GM12878 (cell line): ENCODE measurements around the gene C10orf71. TPM values are rescaled to one million over a fixed set of nuclear protein-coding genes. Genes with fewer than 3 reads are reported as not detected.
A peak's percentile ranks its signal among the peaks of the same experiment; 100 is the strongest.

Experiments
- ATAC-seq: fragments of 200-7000 bp; cut with Tn5 transposase; 3 replicates; pipeline ENCODE4 v1.9.1; 2020; ENCODE audit warnings: mild to moderate bottlenecking, moderate library complexity
- BruUV-seq: library from RNA; stranded (reverse); fragments of 400-500 nt; replicated peaks from 2 replicates; lab custom pipeline; 2021; lab: Mats Ljungman, UMichigan
- CTCF ChIA-PET: fragments of 300-600 bp; sonication (Branson Sonifier 250); formaldehyde crosslinking; extraction: SDS; loops from one replicate; lab custom pipeline; 2021; ENCODE audit warnings: inconsistent platforms; lab: Yijun Ruan, JAX
- POLR2A ChIA-PET: fragments of 350-600 bp; formaldehyde crosslinking; extraction: SDS; loops from one replicate; lab custom pipeline; 2021; ENCODE audit warnings: inconsistent platforms; lab: Charles Lee
- RAD21 ChIA-PET: fragments of 300-600 bp; sonication (Branson Sonifier 250); formaldehyde crosslinking; loops from one replicate; lab custom pipeline; 2023; ENCODE audit warnings: antibody characterized with exemption; ENCODE audit not compliant: unreplicated experiment; lab: Charles Lee
- SMC1A ChIA-PET: fragments of 300-600 bp; sonication (Branson Sonifier 250); formaldehyde crosslinking; loops from one replicate; lab custom pipeline; 2023; ENCODE audit not compliant: unreplicated experiment, uncharacterized antibody; lab: Charles Lee
- DNase-seq: peaks from one replicate; pipeline ENCODE4 v3.0.0-alpha.2; 2011; ENCODE audit warnings: low read depth, low spot score
- FAIRE-seq: peaks from 3 replicates; lab custom pipeline; 2011; peaks lifted over from hg19 to GRCh38; lab: Jason Lieb, UNC
- H2AFZ ChIP-seq: 2 replicates; pipeline ENCODE4 v1.6.0; 2011; ENCODE audit warnings: low read depth, low read length, control low read depth; ENCODE audit not compliant: control insufficient read depth
- H3K27ac ChIP-seq: 2 replicates; pipeline ENCODE4 v1.5.1; 2011; ENCODE audit warnings: control low read depth; ENCODE audit not compliant: control insufficient read depth, insufficient read depth
- H3K27me3 ChIP-seq, 2 experiments: replicated peaks in 1 of 2; 2 replicates each; pipeline versions ENCODE4 v1.6.0 to v1.6.1; 2011; ENCODE audit warnings: low read length in 1 of 2; ENCODE audit not compliant: control insufficient read depth in 2 of 2, insufficient read depth in 2 of 2
- H3K36me3 ChIP-seq, 2 experiments: 2 replicates each; pipeline ENCODE4 v1.5.1; 2011; ENCODE audit warnings: low read length in 1 of 2; ENCODE audit not compliant: control insufficient read depth in 2 of 2, insufficient read depth in 2 of 2
- H3K4me1 ChIP-seq: 2 replicates; pipeline ENCODE4 v1.6.1; 2011; ENCODE audit warnings: mild to moderate bottlenecking, low read length, moderate library complexity, mixed read lengths; ENCODE audit not compliant: control insufficient read depth, insufficient read depth
- H3K4me2 ChIP-seq: 2 replicates; pipeline ENCODE4 v1.6.0; 2011; ENCODE audit warnings: control low read depth; ENCODE audit not compliant: control insufficient read depth, insufficient read depth
- H3K4me3 ChIP-seq: fragments of 200-600 bp; sonication (generic); 2 replicates; pipeline ENCODE4 v1.5.1; 2016
- H3K79me2 ChIP-seq: 2 replicates; pipeline ENCODE4 v1.6.0; 2011; ENCODE audit warnings: low read length; ENCODE audit not compliant: control insufficient read depth, insufficient read depth
- H3K9ac ChIP-seq: 2 replicates; pipeline ENCODE4 v1.8.0; 2011; ENCODE audit warnings: low read length, control low read depth, mixed read lengths; ENCODE audit not compliant: control insufficient read depth, insufficient read depth
- H3K9me3 ChIP-seq: replicated peaks from 3 replicates; pipeline ENCODE4 v1.5.1; 2011; ENCODE audit warnings: mild to moderate bottlenecking, low read length; ENCODE audit not compliant: control insufficient read depth, insufficient read depth
- H4K20me1 ChIP-seq: 2 replicates; pipeline ENCODE4 v1.6.0; 2011; ENCODE audit not compliant: control insufficient read depth, insufficient read depth
- NFYB ChIP-seq: IDR thresholded peaks from 2 replicates; pipeline ENCODE4 v1.6.1; 2011; ENCODE audit warnings: low read depth, mild to moderate bottlenecking, low read length, improper control_type of control experiment, moderate library complexity; ENCODE audit not compliant: insufficient read depth
- RB1 ChIP-seq: fragments of 450-650 bp; formaldehyde crosslinking; IDR thresholded peaks from 2 replicates; pipeline ENCODE4 v1.6.1; 2017; ENCODE audit warnings: mild to moderate bottlenecking, borderline replicate concordance
- RBBP5 ChIP-seq: fragments of 200-600 bp; sonication (generic); conservative IDR thresholded peaks from 2 replicates; pipeline ENCODE4 v1.6.1; 2016
- RUNX3 ChIP-seq: IDR thresholded peaks from 2 replicates; pipeline ENCODE4 v1.6.1; 2012; ENCODE audit warnings: low read length, inconsistent platforms
- WGBS: methylation state at CpG from one replicate; pipeline ENCODE4 v1.1.6; 2016; ENCODE audit warnings: low lambda C conversion rate; ENCODE audit not compliant: insufficient replicate concordance, insufficient coverage; ENCODE audit errors: missing lambda C conversion rate; 5-methylcytosine and 5-hydroxymethylcytosine counted together
- in situ Hi-C: fragments of 300-500 bp; cut with MboI; formaldehyde crosslinking; loops from 9 replicates; pipeline ENCODE4 v1.14.3; 2018; ENCODE audit warnings: mixed read lengths
- intact Hi-C: fragments of 100-400 bp; cut with micrococcal nuclease; formaldehyde crosslinking; loops from one replicate; pipeline ENCODE4 v1.14.2; 2022; ENCODE audit not compliant: unreplicated experiment
- polyA plus RNA-seq, 11 experiments: library from polyadenylated mRNA; depleted of rRNA in 4 of 11; unstranded in 6 of 11; stranded (reverse) in 5 of 11; fragments of >200 nt; fragmentation: Nextera tagmentation in 4 of 11; fragmentation: Illumina TruSeq in 1 of 11; extraction: Ambion mirVana in 4 of 11; extraction: Trizol in 1 of 11; gene quantifications; 1 replicate in 1 of 11; 2 replicates in 10 of 11; pipeline versions ENCODE4 v1.2.1 to v1.2.3, GENCODE V29; 2011 to 2016; ENCODE audit warnings: inconsistent platforms in 2 of 11, missing spikeins in 2 of 11, low read depth in 1 of 11
- total RNA-seq, 4 experiments: library from RNA; depleted of rRNA in 3 of 4; stranded (reverse); fragments of >200 nt in 3 of 4; fragmentation: Illumina TruSeq in 1 of 4; extraction: Trizol in 1 of 4; gene quantifications; 2 replicates each; pipeline versions ENCODE4 v1.2.1 to v1.2.3, GENCODE V29; 2013 to 2021
- TF ChIP-seq, protein P1 (sequence below): IDR thresholded peaks from 2 replicates; pipeline ENCODE4 v1.6.1; 2012; ENCODE audit warnings: low read depth, low read length, improper control_type of control experiment

C10orf71 gene
- total and polyA plus RNA-seq, 10 of the 15 experiments (the other 5 are each of a cell fraction or from before 2014, with no cell fraction given), result not detected

DNA sequence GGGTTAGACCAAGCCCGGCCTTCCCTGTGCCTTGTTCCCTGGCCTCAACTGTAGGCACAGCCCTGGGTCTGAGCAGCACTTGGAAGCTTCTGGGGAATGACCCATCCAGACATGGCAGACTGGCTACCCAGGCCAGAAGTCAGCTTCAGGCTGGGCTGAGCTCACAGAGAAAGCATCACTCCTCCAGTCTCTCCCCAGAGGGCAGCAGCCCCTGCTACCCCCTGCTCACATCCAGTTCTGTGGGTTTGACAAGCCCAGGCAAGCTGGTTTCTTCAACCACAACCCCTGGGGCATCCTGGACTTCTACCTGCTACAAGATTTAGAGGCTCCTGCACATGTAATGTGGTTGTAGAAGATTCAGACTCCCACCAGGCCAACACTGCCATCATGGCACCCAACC is 9.0 kb downstream of the C10orf71 start:
- Histone ChIP-seq H3K4me3 (no peak overlapping the region), H3K79me2 (no peaks in the 10 kb centered on the region), H3K4me2 (no peak overlapping the region), H3K4me1 (peaks cover 13% of the 10 kb centered on the region), H3K36me3 (no peaks in the 10 kb centered on the region), H4K20me1 (no peaks in the 10 kb centered on the region), H3K9me3 (no peaks in the 10 kb centered on the region; the same call in 2 of the 3 replicates), H2AFZ (no peak overlapping the region), H3K27me3 (no peaks in the 10 kb centered on the region; a peak in 1 of 4 replicates), H3K9ac (no peak overlapping the region), H3K27ac (no peak overlapping the region)
- CTCF ChIA-PET, result interaction anchor here (0.7 kb wide), 1 partner anchor 100 kb away, joined by 3 read pairs; no protein-coding TSS in a partner anchor
- RAD21 ChIA-PET, result interaction anchor here (1.3 kb wide), 1 partner anchor 14 kb away, joined by 3 read pairs; no protein-coding TSS in a partner anchor
- no peak for FAIRE-seq
- 52% methylated on average over 1 of the region's 1 CpG for WGBS
- SMC1A ChIA-PET, result no interaction called here
- POLR2A ChIA-PET, result no interaction called here
- TF ChIP-seq RUNX3 (peak; percentile 50), RBBP5 (no peak)
- in situ Hi-C loops (no loop called here), intact Hi-C loops (loop anchor here (10.0 kb wide), 1 partner anchor 207 kb away; no protein-coding TSS in a partner anchor)
- peak; percentile 26 for ATAC-seq
- BruUV-seq, result no TSS peak
- no peak for DNase-seq

DNA sequence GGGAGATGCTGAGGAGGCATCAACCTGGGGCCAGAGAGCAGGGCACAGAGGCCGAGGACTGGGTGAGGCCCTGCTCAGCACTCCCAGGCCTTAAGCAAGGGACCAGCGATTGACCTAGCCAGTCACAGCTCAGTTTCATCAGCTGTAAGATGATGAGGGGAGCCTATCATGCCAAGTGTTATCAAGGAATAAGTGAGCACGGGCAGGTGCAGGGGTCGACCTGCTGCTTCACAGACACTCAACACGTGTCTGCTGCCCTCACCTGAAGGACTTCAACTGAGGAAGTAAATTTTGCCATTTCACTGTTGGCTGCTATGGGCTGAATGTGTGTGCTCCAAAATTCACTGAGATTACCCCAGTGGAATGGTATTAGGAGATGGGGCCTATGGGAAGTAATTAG is 9.9 kb downstream of the C10orf71 start:
- ChIA-PET CTCF (no interaction called here), SMC1A (no interaction called here), RAD21 (no interaction called here), POLR2A (interaction anchor here (0.5 kb wide), 1 partner anchor 600 kb away, joined by 4 read pairs; no protein-coding TSS in a partner anchor)
- Histone ChIP-seq H3K9ac (no peak overlapping the region), H3K27me3 (no peaks in the 10 kb centered on the region; a peak in 1 of 4 replicates), H4K20me1 (no peaks in the 10 kb centered on the region), H2AFZ (no peak overlapping the region), H3K4me3 (no peak overlapping the region), H3K9me3 (no peaks in the 10 kb centered on the region; the same call in 2 of the 3 replicates), H3K36me3 (no peaks in the 10 kb centered on the region), H3K79me2 (no peaks in the 10 kb centered on the region), H3K27ac (no peak overlapping the region), H3K4me1 (peaks cover 13% of the 10 kb centered on the region), H3K4me2 (no peak overlapping the region)
- in situ Hi-C loops (no loop called here), intact Hi-C loops (loop anchor here (10.0 kb wide), 1 partner anchor 206 kb away; no protein-coding TSS in a partner anchor)
- FAIRE-seq (no peak), DNase-seq (no peak), ATAC-seq (no peak)
- no peak for TF ChIP-seq NFYB
- TF ChIP-seq RB1, result no peak
- TF ChIP-seq, protein P1, sequence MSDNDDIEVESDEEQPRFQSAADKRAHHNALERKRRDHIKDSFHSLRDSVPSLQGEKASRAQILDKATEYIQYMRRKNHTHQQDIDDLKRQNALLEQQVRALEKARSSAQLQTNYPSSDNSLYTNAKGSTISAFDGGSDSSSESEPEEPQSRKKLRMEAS, result no peak
- 50% methylated on average over 5 of the region's 5 CpGs for WGBS
- no TSS peak for BruUV-seq
